ENCODE measurements around the gene ING2. TPM values are rescaled to one million over a fixed set of nuclear protein-coding genes. Genes with fewer than 3 reads are reported as not detected.
"Not testable (repeated sequence)": the region's sequence is repeated elsewhere in the genome, so short reads cannot be mapped to it uniquely, and the experiment has no call there.

Gene ING2
- polyA plus RNA-seq, 4 donors, result 21.6 to 26.8 (median 24.8) TPM

DNA sequence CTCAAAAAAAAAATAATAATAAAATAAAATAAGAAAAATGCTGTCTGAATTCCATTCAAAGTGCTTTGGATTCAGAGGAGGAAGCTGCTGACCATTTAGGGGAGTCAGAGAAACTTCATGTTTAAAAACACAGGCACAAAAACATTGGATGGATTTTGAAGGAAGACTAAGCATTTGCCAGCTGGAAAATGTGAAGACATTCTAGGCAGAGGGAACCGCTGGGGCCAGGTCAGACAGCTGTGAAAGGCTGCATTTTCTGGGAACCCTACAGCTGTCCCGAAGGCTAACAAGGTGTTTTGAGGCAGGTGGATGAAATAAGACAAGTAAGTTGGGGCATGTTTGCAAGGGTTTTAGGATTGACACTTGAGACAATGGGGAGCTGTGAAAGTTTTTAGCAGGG lies 38.6 kb downstream of the ING2 start:
- DNase-seq (ENCODE audit: low read depth in 4 of 4, low spot score in 2 of 4), result no peak

DNA sequence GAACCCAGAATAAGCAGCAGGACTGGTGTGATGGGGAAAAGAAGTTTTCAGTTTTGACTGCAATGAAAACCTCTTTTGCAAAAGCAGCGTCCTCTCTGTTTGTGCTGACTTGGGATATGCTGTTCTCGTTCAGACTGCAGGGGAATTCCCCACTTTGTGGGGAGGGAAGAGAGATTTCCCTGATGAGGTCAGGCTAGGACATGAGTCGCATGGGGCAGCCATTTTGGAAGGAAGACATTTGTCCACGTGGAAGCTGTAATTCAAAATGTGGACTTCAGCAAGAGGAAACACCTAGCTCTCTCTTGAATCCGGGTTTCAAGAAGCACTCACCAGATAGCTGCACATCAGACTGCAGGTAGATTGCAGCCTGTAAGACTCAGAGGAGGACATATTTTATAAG lies 39.3 kb downstream of the ING2 start:
- no peak for DNase-seq (ENCODE audit: low read depth in 4 of 4, low spot score in 2 of 4)

DNA sequence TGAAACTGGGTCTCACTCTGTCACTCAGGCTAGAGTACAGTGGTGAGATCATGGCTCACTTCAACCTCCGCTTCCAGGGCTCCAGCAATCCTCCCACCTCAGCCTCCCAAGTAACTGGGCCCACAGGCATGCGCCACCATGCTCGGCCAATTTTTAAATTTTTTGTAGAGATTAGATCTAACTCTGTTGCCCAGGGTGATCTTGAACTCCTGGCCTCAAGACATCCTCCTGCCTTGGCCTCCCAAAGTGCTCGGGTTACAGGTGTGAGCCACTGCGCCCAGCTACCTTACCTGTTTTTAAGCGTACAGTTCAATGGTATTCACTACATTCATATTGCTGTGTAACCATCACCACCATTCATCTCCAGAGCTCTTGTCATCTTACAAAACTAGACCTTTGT lies 41.5 kb downstream of the ING2 start:
- no peak for DNase-seq (ENCODE audit: low read depth in 4 of 4, low spot score in 2 of 4)

GRCh38 chr4:183548306-183548705 lies 43.4 kb downstream of the ING2 start:
- DNase-seq (ENCODE audit: low read depth in 4 of 4, low spot score in 2 of 4), result no peak

- DNase-seq (ENCODE audit: low read depth in 4 of 4, low spot score in 2 of 4), result no peak
Observed at GRCh38 chr4:183550345-183551093, 45.7 kb downstream of the ING2 start.

DNA sequence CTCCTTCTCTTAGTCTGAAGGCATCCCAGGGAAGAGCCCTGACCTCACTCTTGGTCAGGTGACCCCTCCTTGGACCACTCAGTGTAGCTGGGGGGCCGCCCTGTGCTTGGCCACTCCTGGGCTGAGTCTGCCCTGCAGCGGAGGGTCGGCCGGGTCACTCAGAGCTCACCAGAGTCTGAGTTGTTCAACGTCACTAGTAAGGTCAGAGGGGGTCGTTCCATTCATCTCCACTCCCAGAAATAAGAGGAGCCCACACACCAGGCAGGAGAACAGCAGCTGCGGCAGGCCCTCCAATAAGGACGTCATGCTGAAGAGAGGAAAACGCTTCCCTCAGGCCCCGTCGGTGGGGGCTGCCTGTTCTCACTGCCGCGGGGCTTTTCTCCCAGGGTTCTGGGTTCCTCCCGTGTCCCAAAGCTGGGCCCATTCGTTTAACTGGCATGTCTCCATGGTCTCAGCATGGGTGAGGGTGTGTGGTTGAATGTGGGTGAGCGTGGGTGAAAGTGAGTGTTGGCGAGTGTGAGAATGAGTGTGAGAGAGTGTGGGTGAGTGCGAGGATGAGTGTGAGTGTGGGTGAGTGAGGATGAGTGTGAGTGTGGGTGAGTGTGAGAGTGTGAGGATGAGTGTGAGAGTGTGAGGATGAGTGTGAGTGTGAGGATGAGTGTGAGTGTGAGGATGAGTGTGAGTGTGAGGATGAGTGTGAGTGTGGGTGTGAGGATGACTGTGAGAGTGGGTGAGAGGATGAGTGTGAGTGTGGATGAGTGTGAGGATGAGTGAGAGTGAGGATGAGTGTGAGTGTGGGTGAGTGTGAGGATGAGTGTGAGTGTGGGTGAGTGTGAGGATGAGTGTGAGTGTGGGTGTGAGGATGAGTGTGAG lies 47.7 kb downstream of the ING2 start:
- DNase-seq (ENCODE audit: low read depth in 4 of 4, low spot score in 2 of 4), result no peak

- not testable (repeated sequence) for DNase-seq (ENCODE audit: low read depth in 4 of 4, low spot score in 2 of 4)
Observed at GRCh38 chr4:183553147-183553478, 48.3 kb downstream of the ING2 start.

DNA sequence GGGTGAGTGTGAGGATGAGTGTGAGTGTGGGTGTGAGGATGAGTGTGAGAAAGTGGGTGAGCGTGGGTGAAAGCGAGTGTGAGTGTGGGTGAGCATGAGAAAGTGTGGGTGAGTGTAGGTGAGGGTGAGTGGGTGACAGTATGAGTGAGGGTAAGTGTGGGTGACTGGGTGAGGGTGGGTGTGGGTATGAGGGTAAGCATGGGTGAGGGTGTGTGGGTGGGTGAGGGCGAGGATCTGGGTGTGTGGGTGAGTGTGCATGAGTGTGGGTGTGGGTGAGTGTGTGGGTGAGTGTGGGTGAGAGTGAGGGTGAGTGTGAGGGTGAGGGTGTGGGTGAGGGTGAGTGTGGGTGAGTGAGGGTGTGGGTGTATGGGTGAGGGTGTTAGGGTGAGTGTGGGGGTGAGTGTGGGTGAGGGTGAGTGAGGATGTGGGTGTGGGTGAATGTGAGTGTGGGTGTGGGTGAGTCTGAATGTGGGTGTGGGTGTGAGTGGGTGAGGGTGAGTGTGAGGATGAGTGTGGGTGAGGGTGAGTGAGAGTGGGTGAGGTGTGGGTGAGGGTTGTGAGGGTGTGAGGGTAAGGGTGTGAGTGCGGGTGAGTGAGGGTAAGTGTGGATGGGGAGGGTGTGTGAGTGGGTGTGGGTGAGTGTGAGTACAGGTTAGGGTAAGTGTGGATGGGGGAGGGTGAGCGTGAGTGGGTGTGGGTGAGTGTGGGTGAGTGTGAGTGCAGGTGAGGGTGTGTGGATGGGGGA lies 48.9 kb downstream of the ING2 start:
- DNase-seq (ENCODE audit: low read depth in 4 of 4, low spot score in 2 of 4), result no peak

- DNase-seq (ENCODE audit: low read depth in 4 of 4, low spot score in 2 of 4), result no peak
Observed at GRCh38 chr4:183554346-183554686, 49.5 kb downstream of the ING2 start.

DNA sequence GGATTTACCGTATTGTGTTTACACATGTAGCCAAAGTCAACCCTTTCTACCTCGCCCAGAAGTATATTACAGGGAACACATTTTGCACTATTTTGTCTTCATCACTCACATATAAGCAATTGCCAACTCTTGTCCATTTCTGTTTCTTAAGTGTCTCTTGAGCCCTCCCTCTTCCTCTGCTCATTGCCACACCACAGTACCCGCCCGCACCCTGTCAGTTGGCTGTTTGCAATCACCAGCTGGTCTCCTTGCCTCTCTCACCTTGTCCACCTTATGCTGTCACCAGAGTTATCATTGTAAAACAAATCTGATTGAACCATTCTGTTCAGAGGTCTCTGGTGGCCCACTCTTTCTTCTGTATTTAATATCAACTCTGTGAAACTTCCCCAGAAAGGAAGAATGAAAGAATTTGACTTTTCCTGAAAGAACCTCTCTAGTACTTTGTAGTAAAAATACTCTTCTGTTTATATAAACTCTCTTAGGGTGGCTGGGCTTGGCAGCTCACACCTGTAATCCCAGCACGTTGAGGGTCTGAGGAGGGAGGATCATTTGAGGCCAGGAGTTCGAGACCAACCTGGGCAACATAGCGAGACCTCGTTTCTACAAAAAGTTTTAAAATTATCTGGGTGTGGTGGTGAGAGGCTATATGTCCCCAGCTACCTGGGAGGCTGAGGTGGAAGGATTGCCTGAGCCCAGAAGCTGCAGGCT lies 50.2 kb downstream of the ING2 start:
- no peak for DNase-seq (ENCODE audit: low read depth in 4 of 4, low spot score in 2 of 4)

DNA sequence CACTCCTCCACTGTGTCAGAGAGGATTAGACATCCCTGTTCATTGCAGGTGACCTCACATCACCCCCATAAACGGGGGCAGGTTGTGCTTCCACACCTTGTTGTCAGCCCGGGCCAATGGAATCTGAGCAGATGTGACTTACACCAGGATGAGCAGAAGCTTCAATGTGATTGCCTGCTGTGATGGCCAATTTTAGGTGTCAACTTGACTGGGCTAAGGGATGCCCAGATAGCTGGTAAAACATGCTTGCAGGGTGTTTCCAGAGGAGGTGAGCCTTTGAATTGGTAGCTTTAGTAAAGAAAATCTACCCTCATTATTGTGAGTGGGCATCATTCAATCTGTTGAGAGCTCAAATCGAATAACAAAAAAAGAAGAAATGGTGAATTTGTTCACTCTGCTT lies 52.1 kb downstream of the ING2 start:
- DNase-seq (ENCODE audit: low read depth in 4 of 4, low spot score in 2 of 4), result no peak

GRCh38 chr4:183557611-183558010 lies 52.8 kb downstream of the ING2 start:
- no peak for DNase-seq (ENCODE audit: low read depth in 4 of 4, low spot score in 2 of 4)

DNA sequence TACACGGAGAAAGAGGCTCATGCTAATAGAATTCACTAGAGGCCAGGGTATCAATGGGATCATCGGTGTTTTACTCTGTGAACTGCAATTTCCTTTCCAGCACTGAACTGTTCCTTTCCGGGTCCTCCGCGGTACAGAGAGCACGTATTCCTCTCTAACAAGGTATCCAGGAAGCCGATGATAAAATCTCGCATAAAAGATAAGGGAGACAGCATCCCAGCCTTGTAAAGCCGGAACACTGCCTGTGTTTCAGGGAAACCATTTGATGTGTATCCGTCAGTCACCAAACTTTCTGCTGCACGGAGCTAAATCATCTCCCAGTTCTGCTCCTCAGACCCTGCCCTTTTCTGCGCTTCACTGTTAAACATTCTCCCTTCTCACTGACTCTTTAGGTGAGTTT lies 54.0 kb downstream of the ING2 start:
- DNase-seq (ENCODE audit: low read depth in 4 of 4, low spot score in 2 of 4), result no peak

- DNase-seq (ENCODE audit: low read depth in 4 of 4, low spot score in 2 of 4), result no peak
Observed at GRCh38 chr4:183561905-183562304, 57.0 kb downstream of the ING2 start.

Other genes with a start within 250 kb of the ING2 start
- gene CLDN22, start 184.8 kb upstream of the ING2 start, polyA plus RNA-seq (ENCODE audit: insufficient read length in 4 of 4), result under 1 TPM in 2 of 4 donors, not detected in 2; 0.35 to 0.68 TPM
- under 1 TPM in 3 of 4 donors, not detected in 1; 0.32 to 0.61 (median 0.32) TPM for gene CLDN24, start 182.6 kb upstream of the ING2 start, polyA plus RNA-seq (ENCODE audit: insufficient read length in 4 of 4)
- gene CDKN2AIP, start 60.4 kb upstream of the ING2 start, polyA plus RNA-seq (ENCODE audit: insufficient read length in 4 of 4), result 10 to 100 TPM; 33.7 to 39.4 (median 35.8) TPM
- 10 to 100 TPM; 33.8 to 40.9 (median 37.6) TPM for gene RWDD4, start 154.1 kb downstream of the ING2 start, polyA plus RNA-seq (ENCODE audit: insufficient read length in 4 of 4)
- 10 to 100 TPM; 33.7 to 47.9 (median 41.4) TPM for gene TRAPPC11, start 154.2 kb downstream of the ING2 start, polyA plus RNA-seq (ENCODE audit: insufficient read length in 4 of 4)